Cardiac septum (tissue), 1 donor: ENCODE data around the gene THAP6. TPM values are rescaled to one million over a fixed set of nuclear protein-coding genes. Genes with fewer than 3 reads are reported as not detected.
"Not testable (repeated sequence)": the region's sequence is repeated elsewhere in the genome, so short reads cannot be mapped to it uniquely, and the experiment has no call there.

Experiments used
- DNase-seq: peaks from one replicate; pipeline ENCODE4 v3.0.0-alpha.2; 2020; ENCODE audit warnings: low spot score
- intact Hi-C: fragments of 100-400 bp; cut with DNase I; formaldehyde crosslinking; loops from one replicate; pipeline ENCODE4 v1.14.0; 2022
- total RNA-seq: library from RNA; stranded (reverse); fragmentation: NEBNext Ultra II Directional; extraction: Animal tissue kit (Norgen Biotek cat#: 25700); gene quantifications from one replicate; pipeline ENCODE4 v1.2.1, GENCODE V29; 2021
- donor health status: DM: no; HTN: no; CAD: no.

Gene THAP6
- total RNA-seq, 1 donor from 2014 or later: 22.6 TPM

GRCh38 chr4:75514949-75515612 is 808 bp downstream of the THAP6 start:
- intact Hi-C loops: loop anchor here (10.0 kb wide), 2 partner anchors 210 to 580 kb away; partner anchors contain the start of genes PARM1 and USO1
- DNase-seq: no peak

- intact Hi-C loops: loop anchor here (10.0 kb wide), 2 partner anchors 209 to 581 kb away; partner anchors contain the start of genes PARM1 and USO1
- DNase-seq: no peak
Measured at GRCh38 chr4:75516144-75516543, 1.9 kb downstream of the THAP6 start.

GRCh38 chr4:75519452-75519851 is 5.2 kb downstream of the THAP6 start:
- not testable (repeated sequence) for DNase-seq

GRCh38 chr4:75525086-75525485 is 10.8 kb downstream of the THAP6 start:
- DNase-seq: no peak
- intact Hi-C loops: no loop called here

More at GRCh38 chr4:75519452-75519851, 5.2 kb downstream of the THAP6 start:
- intact Hi-C loops: loop anchor here (10.0 kb wide), 2 partner anchors 205 to 585 kb away; partner anchors contain the start of genes PARM1 and USO1

GRCh38 chr4:75525910-75526309 is 11.6 kb downstream of the THAP6 start:
- no peak for DNase-seq
- intact Hi-C loops: no loop called here

GRCh38 chr4:75527482-75527881 is 13.2 kb downstream of the THAP6 start:
- DNase-seq: no peak
- intact Hi-C loops: no loop called here

GRCh38 chr4:75530556-75531322 is 16.5 kb downstream of the THAP6 start:
- intact Hi-C loops: no loop called here
- no peak for DNase-seq

- intact Hi-C loops, DNase-seq: not testable (repeated sequence)
Measured at GRCh38 chr4:75531536-75532143, 17.4 kb downstream of the THAP6 start.

GRCh38 chr4:75533339-75533887 is 19.1 kb downstream of the THAP6 start:
- intact Hi-C loops, DNase-seq: not testable (repeated sequence)

- intact Hi-C loops, DNase-seq: not testable (repeated sequence)
Measured at GRCh38 chr4:75533926-75534325, 19.7 kb downstream of the THAP6 start.

- intact Hi-C loops, DNase-seq: not testable (repeated sequence)
Measured at GRCh38 chr4:75537308-75537707, 23.0 kb downstream of the THAP6 start.

- intact Hi-C loops: no loop called here
- DNase-seq: no peak
Measured at GRCh38 chr4:75542824-75543223, 28.6 kb downstream of the THAP6 start.

GRCh38 chr4:75544220-75544619 is 29.9 kb downstream of the THAP6 start:
- intact Hi-C loops, DNase-seq: not testable (repeated sequence)

- DNase-seq: no peak
- intact Hi-C loops: no loop called here
Measured at GRCh38 chr4:75544870-75545269, 30.6 kb downstream of the THAP6 start.

GRCh38 chr4:75545526-75545925 is 31.3 kb downstream of the THAP6 start:
- no peak for DNase-seq
- intact Hi-C loops: no loop called here

- intact Hi-C loops: no loop called here
Measured at GRCh38 chr4:75547647-75548387, 33.5 kb downstream of the THAP6 start.

GRCh38 chr4:75549019-75549418 is 34.7 kb downstream of the THAP6 start:
- intact Hi-C loops: no loop called here
- no peak for DNase-seq

More at GRCh38 chr4:75547647-75548387, 33.5 kb downstream of the THAP6 start:
- no peak for DNase-seq

- intact Hi-C loops: no loop called here
- DNase-seq: no peak
Measured at GRCh38 chr4:75552452-75552851, 38.2 kb downstream of the THAP6 start.
